ENCODE measurements around the gene TAC4.

TAC4 gene

GRCh38 chr17:49842846-49843245 lies 5.0 kb downstream of the TAC4 start:
- no peak for DNase-seq (ENCODE audit: low read depth)

DNA sequence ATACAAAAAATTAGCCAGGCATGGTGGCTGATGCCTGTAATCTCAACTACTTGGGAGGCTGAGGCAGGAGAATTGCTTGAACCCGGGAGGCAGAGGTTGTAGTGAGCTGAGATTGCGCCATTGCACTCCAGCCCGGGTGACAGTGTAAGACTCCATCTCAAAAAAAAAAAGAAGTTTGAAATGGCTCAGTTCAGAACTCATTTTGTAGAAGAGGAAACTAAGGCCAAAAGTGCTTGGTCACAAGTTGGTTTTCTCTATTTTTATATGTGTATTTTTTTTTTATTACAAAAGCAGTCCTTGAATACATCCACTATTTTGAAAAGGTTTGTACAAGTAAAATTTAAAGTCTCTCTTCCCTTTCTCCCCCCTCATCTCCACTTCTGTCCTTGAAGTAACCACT lies 5.5 kb downstream of the TAC4 start:
- no peak for DNase-seq (ENCODE audit: low read depth)

DNA sequence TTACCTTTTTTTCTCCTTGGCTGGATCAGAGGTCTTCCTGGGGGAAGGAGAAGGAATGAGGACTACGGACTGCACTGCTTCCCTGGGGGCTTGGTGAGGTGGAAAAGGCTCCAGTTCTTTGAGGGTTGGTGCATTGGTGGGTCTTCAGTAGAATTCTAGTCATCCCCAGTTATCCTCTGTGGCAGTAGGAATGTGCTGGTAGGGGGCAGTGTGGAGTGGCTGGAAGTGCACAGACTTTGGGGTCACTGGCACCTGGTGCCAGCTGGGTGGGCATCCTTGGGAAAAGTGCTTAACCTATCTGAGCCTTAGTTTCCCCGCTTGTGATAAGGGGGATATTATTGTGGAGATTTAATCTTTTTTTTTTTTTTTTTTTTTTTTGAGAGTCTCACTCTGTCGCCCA lies 6.3 kb downstream of the TAC4 start:
- no peak for DNase-seq (ENCODE audit: low read depth)

GRCh38 chr17:49839455-49839854 lies 8.4 kb downstream of the TAC4 start:
- no peak for DNase-seq (ENCODE audit: low read depth)

GRCh38 chr17:49836111-49837030 lies 11.5 kb downstream of the TAC4 start:
- no peak for DNase-seq (ENCODE audit: low read depth)

DNA sequence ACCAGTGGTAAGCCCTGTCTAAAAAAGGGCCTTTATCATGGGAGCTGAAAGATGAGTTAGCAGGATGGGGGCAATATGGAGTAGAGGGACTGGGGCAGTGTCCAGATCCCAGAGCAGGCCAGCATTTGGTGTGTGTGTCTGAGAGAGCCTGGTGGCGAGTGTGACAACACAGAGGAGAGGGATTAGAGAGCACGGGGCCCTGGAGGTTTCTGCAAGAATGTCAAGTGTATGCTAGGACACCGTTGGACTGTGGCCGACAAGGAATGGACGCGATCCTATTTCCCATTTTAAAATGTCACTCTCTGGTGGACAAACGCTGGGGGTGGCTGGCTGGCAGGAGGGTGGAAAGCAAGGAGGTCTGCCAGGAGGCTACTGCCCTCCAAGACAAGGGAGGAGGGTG lies 12.4 kb downstream of the TAC4 start:
- DNase-seq (ENCODE audit: low read depth): no peak

DNA sequence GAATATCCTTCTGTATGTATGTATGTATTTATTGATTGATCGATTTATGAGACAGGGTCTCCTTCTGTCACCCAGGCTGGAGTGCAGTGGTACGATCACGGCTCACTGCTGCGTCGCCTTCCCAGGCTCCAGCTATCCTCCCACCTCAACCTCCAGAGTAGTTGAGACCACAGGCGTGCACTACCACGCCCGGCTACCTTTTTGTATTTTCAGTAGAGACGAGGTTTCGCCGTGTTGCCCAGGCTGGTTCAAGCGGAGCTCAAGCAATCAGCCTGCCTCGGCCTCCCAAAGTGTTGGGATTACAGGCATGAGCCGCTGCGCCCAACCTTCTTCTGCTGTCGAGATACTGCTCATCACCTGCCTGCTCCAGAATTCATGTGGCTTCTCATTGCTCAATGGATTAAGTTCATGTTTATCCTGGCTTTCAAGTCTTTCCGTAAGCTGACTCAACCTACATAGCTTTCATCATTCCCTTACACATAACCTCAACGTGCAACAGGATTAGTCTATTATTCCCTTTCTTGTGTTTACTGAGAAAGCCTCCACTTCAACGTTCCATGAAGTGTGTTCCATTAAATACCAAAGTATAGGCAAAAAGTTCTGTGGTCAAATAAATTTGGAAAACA lies 13.6 kb downstream of the TAC4 start:
- DNase-seq (ENCODE audit: low read depth): no peak

GRCh38 chr17:49832840-49833599 lies 14.8 kb downstream of the TAC4 start:
- DNase-seq (ENCODE audit: low read depth): no peak

- DNase-seq (ENCODE audit: low read depth): no peak
Observed at GRCh38 chr17:49830605-49831004, 17.3 kb downstream of the TAC4 start.

- no peak for DNase-seq (ENCODE audit: low read depth)
Observed at GRCh38 chr17:49829026-49829425, 18.8 kb downstream of the TAC4 start.

DNA sequence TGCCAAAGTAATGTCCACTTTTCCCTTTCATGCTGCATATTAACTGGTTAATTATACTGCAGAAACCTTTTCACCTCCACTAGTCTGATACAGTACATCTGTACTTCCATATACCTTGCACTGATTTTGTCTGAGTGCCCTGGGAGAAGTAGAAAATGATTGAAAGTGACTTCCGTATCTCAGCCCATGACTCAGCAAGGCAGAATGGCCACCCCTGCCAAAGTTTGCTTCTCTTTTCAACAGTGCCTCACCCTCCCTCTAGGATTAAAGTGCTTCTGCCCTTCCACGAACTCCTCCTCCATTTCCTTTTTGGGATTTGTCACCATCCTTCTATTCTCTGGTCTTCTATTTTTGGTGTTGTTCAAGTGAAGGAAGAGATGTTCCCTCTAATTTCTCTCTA lies 19.5 kb downstream of the TAC4 start:
- DNase-seq (ENCODE audit: low read depth): peak; percentile 61

DNA sequence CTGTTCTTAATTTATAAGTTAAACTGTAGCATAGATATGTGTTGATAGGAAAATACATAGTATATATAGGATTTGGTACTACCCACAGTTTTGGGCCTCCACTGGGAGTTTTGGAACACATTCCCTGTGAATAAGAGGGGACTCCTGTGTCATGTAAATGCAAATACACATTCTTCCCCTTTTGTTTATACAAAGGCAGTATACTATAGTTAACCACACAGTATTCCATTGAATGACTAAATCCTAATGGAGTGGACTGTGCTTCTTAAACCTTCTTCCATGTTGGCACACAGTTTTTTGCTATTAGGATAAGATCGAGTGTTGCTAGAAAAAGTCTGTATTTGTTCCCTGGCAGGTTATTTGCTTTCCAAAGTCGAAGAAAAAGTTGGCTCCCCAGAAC lies 22.2 kb downstream of the TAC4 start:
- DNase-seq (ENCODE audit: low read depth): no peak

- no peak for DNase-seq (ENCODE audit: low read depth)
Observed at GRCh38 chr17:49823614-49824013, 24.3 kb downstream of the TAC4 start.

GRCh38 chr17:49822829-49823228 lies 25.0 kb downstream of the TAC4 start:
- DNase-seq (ENCODE audit: low read depth): peak; percentile 62

DNA sequence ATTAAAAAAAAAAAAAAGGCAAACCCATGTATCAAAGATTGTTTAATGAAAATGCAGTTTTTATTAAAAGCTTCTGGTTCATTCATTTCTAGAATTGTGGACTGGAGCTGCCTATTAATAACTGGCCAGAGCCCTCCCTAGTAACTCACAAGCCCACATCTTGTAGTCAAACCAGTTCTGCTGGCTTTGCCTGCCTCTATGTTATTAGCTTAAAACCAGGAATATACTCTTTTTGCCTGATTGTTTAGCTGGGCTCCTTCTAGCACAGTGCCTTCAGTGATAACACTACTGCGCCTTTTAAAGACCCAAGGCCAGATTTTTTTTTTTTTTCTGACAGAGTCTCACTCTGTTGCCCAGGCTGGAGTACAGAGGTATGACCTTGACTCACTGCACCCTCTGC lies 26.0 kb downstream of the TAC4 start:
- DNase-seq (ENCODE audit: low read depth): no peak

GRCh38 chr17:49821466-49821865 lies 26.4 kb downstream of the TAC4 start:
- no peak for DNase-seq (ENCODE audit: low read depth)

GRCh38 chr17:49820773-49821172 lies 27.1 kb downstream of the TAC4 start:
- DNase-seq (ENCODE audit: low read depth): no peak

DNA sequence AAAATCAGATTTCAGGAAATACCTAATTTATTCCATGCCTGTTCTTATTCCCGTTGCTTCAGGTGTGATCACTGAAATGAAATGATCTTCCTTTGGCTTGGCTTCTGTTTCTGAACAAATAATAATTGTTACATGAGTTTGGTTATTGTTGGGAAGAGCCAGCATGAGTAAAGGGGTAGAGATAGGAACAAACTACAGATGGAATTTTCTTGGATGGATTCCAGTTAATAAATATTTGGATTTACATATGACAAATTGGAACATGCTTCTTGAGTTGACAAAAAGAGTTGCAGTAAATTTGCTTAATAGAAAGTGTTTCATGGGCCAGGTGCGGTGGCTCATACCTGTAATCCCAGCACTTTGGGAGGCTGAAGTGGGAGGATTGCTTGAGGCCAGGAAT lies 28.2 kb downstream of the TAC4 start:
- DNase-seq (ENCODE audit: low read depth): no peak

- no peak for DNase-seq (ENCODE audit: low read depth)
Observed at GRCh38 chr17:49819138-49819537, 28.7 kb downstream of the TAC4 start.

GRCh38 chr17:49817993-49818392 lies 29.9 kb downstream of the TAC4 start:
- DNase-seq (ENCODE audit: low read depth): no peak

- no peak for DNase-seq (ENCODE audit: low read depth)
Observed at GRCh38 chr17:49815761-49816281, 32.0 kb downstream of the TAC4 start.

DNA sequence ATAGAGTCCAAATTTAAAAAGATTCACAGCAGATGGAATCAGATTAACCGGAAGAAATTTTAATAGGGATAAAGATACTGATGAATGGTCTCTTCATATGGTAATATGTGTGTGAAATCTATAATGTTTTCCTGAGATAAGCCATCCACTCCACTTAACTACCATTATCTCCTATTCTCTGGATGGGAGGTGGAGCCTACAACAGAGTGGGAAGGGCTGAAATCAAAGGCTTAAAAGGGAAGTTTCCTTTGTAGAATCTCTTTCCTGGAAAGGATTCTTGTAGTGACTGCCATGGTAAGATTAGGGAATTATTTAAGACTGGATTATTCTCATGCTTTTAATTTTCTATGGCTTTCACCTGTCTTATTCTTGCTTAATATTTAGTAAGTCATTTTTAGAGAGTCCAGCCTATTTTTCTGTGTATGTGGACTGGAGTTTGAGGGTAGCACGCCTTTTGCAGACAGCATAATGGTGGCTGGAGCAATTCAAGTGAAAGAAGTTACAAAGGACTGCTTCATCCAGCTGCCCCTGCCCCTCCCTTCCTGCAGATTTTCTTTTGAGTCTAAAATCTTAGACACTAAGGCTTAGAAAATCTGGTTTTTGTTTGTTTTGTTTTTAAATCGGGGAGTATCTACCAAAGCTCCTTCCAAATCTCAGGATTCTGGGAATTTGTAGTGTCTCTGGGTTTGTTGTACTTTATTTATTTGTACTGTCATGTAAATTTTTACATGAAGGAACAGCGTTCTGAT lies 32.9 kb downstream of the TAC4 start:
- DNase-seq (ENCODE audit: low read depth): no peak
